GM19395 (cell line): ENCODE results near the gene CMTM5.

Experiments used
- ATAC-seq: cut with Tn5 transposase; IDR thresholded peaks from one replicate; pipeline ENCODE4 v1.9.1; 2021; ENCODE audit warnings: mild to moderate bottlenecking, moderate library complexity; ENCODE audit not compliant: unreplicated experiment

Gene CMTM5

GRCh38 chr14:23376482-23377197, at the start of gene CMTM5:
Gene CMTM5, plus strand, starts transcription at chr14:23377046. Its CDS starts 206 bp downstream, at chr14:23377252.
- ATAC-seq = no peak

- ATAC-seq = no peak
These were observed 48.7 kb upstream of the CMTM5 start for GRCh38 chr14:23327947-23328744.

- no peak for ATAC-seq
These were observed 41.2 kb upstream of the CMTM5 start for GRCh38 chr14:23335623-23336022.

- no peak for ATAC-seq
These were observed 37.2 kb upstream of the CMTM5 start for GRCh38 chr14:23339506-23340268.

- ATAC-seq = no peak
These were observed 32.4 kb upstream of the CMTM5 start for GRCh38 chr14:23344481-23344880.

- ATAC-seq = no peak
These were observed 30.7 kb upstream of the CMTM5 start for GRCh38 chr14:23345987-23346692.

- ATAC-seq = no peak
These were observed 30.0 kb upstream of the CMTM5 start for GRCh38 chr14:23346693-23347405.

- ATAC-seq = no peak
These were observed 29.2 kb upstream of the CMTM5 start for GRCh38 chr14:23347406-23348296.

- no peak for ATAC-seq
These were observed 28.6 kb upstream of the CMTM5 start for GRCh38 chr14:23348297-23348655.

GRCh38 chr14:23349156-23349845, 27.5 kb upstream of the CMTM5 start:
- no peak for ATAC-seq

GRCh38 chr14:23351681-23352505, 25.0 kb upstream of the CMTM5 start:
- ATAC-seq = no peak

GRCh38 chr14:23352506-23353432, 24.1 kb upstream of the CMTM5 start, which contains the start of gene SLC22A17:
Gene SLC22A17, minus strand, starts transcription at chr14:23352887.
- ATAC-seq = no peak

GRCh38 chr14:23353433-23353780, 23.4 kb upstream of the CMTM5 start:
- ATAC-seq = no peak

- ATAC-seq = no peak
These were observed 21.9 kb upstream of the CMTM5 start for GRCh38 chr14:23354990-23355389.

- ATAC-seq = no peak
These were observed 20.9 kb upstream of the CMTM5 start for GRCh38 chr14:23355871-23356435.

GRCh38 chr14:23356662-23357061, 20.2 kb upstream of the CMTM5 start:
- ATAC-seq = no peak
